MCF 10A (cell line): ENCODE measurements around the gene AIP. TPM values are rescaled to one million over a fixed set of nuclear protein-coding genes. Genes with fewer than 3 reads are reported as not detected.

Source experiments
- BruUV-seq: library from RNA; stranded (reverse); fragments of 400-500 nt; replicated peaks from 2 replicates; lab custom pipeline; 2021; lab: Mats Ljungman, UMichigan
- CTCF ChIA-PET: fragments of 300-600 bp; sonication (Branson Sonifier 250); formaldehyde crosslinking; extraction: SDS; loops from one replicate; lab custom pipeline; 2021; ENCODE audit warnings: antibody characterized with exemption, inconsistent platforms; lab: Yijun Ruan, JAX
- POLR2A ChIA-PET: fragments of 300-600, 350-650 bp; sonication (Branson Sonifier 250); formaldehyde crosslinking; extraction: SDS; loops from one replicate; lab custom pipeline; 2020; ENCODE audit warnings: antibody characterized with exemption, inconsistent platforms; lab: Yijun Ruan, JAX
- DNase-seq: peaks from one replicate; pipeline ENCODE4 v3.0.0-alpha.2; 2018; ENCODE audit not compliant: unreplicated experiment
- H3K27ac Mint-ChIP-seq: one replicate; pipeline ENCODE4 v1.8.0; 2022; ENCODE audit warnings: mild to moderate bottlenecking, low read depth, mixed read lengths; ENCODE audit not compliant: unreplicated experiment
- H3K27me3 Mint-ChIP-seq: one replicate; pipeline ENCODE4 v1.8.0; 2022; ENCODE audit warnings: mixed read lengths; ENCODE audit not compliant: insufficient read depth, unreplicated experiment
- H3K36me3 Mint-ChIP-seq: one replicate; pipeline ENCODE4 v1.8.0; 2022; ENCODE audit warnings: mild to moderate bottlenecking, moderate library complexity, mixed read lengths; ENCODE audit not compliant: insufficient read depth, unreplicated experiment
- H3K4me1 Mint-ChIP-seq: one replicate; pipeline ENCODE4 v1.8.0; 2022; ENCODE audit warnings: mixed read lengths; ENCODE audit not compliant: insufficient read depth, unreplicated experiment
- H3K4me3 Mint-ChIP-seq: one replicate; pipeline ENCODE4 v1.8.0; 2022; ENCODE audit warnings: mild to moderate bottlenecking, moderate library complexity, mixed read lengths; ENCODE audit not compliant: unreplicated experiment
- H3K9me3 Mint-ChIP-seq: one replicate; pipeline ENCODE4 v1.8.0; 2022; ENCODE audit warnings: mixed read lengths; ENCODE audit not compliant: unreplicated experiment
- CTCF ChIP-seq: fragments of 200-600 bp; IDR thresholded peaks from one replicate; pipeline ENCODE4 v1.8.0; 2022; ENCODE audit warnings: antibody characterized with exemption, mild to moderate bottlenecking; ENCODE audit not compliant: unreplicated experiment
- intact Hi-C: fragments of 100-400 bp; cut with micrococcal nuclease; formaldehyde crosslinking; loops from 2 replicates; pipeline ENCODE4 v1.14.1; 2022
- total RNA-seq: library from RNA; stranded (reverse); gene quantifications from 2 replicates; pipeline ENCODE4 v1.2.3, GENCODE V29; 2022

The AIP gene
- total RNA-seq, 1 experiment from 2014 or later, result 30.5 TPM

GRCh38 chr11:67466367-67466766 lies 16.5 kb upstream of the AIP start:
- intact Hi-C loops, result no loop called here
- CTCF ChIA-PET, result interaction anchor here (0.6 to 0.7 kb wide), 2 partner anchors 46 to 195 kb away, joined by 3 read pairs; no protein-coding TSS in a partner anchor
- DNase-seq, result no peak
- H3K9me3 Mint-ChIP-seq, result no peaks in the 10 kb centered on the region
- H3K4me3 Mint-ChIP-seq, result no peak overlapping the region
- no peak for TF ChIP-seq CTCF
- no peak overlapping the region for H3K27ac Mint-ChIP-seq
- POLR2A ChIA-PET, result interaction anchor here (0.6 to 3.1 kb wide), 4 partner anchors 38 to 588 kb away, joined by 3 to 19 read pairs (median 4); partner anchors contain the start of genes GSTP1 and RPS6KB2
- peaks cover 13% of the 10 kb centered on the region for H3K36me3 Mint-ChIP-seq
- BruUV-seq, result no TSS peak
- peaks cover 20% of the 10 kb centered on the region for H3K4me1 Mint-ChIP-seq
- H3K27me3 Mint-ChIP-seq, result no peaks in the 10 kb centered on the region

- Mint-ChIP-seq H3K4me3 (peak overlapping the region; percentile 95), H3K9me3 (no peaks in the 10 kb centered on the region), H3K4me1 (peaks cover 20% of the 10 kb centered on the region), H3K36me3 (peaks cover 17% of the 10 kb centered on the region), H3K27me3 (no peaks in the 10 kb centered on the region), H3K27ac (peak overlapping the region; percentile 79)
- no peak for TF ChIP-seq CTCF
- BruUV-seq, result no TSS peak
- intact Hi-C loops, result no loop called here
- POLR2A ChIA-PET, result interaction anchor here (1.2 to 3.2 kb wide), 10 partner anchors 8 to 116 kb away, joined by 3 to 48 read pairs (median 12); partner anchors contain the start of genes AIP, CDK2AP2, GSTP1 and POLD4
- no peak for DNase-seq
- CTCF ChIA-PET, result interaction anchor here (0.7 to 1.9 kb wide), 4 partner anchors 39 to 195 kb away, joined by 3 to 8 read pairs (median 4); partner anchors contain the start of gene RPS6KB2
These were observed 15.7 kb upstream of the AIP start for GRCh38 chr11:67466962-67467771.

- ChIA-PET POLR2A (interaction anchor here (0.6 to 3.2 kb wide), 28 partner anchors 9 to 229 kb away, joined by 3 to 48 read pairs (median 4); partner anchors contain the start of genes AIP, CDK2AP2, CLCF1 and CORO1B), CTCF (interaction anchor here (0.6 to 1.9 kb wide), 11 partner anchors 9 to 413 kb away, joined by 3 to 8 read pairs (median 3); partner anchors contain the start of gene RPS6KB2)
- peak overlapping the region; percentile 79 for H3K27ac Mint-ChIP-seq
- peak overlapping the region; percentile 95 for H3K4me3 Mint-ChIP-seq
- no peaks in the 10 kb centered on the region for H3K27me3 Mint-ChIP-seq
- peaks cover 17% of the 10 kb centered on the region for H3K36me3 Mint-ChIP-seq
- no peaks in the 10 kb centered on the region for H3K9me3 Mint-ChIP-seq
- peaks cover 20% of the 10 kb centered on the region for H3K4me1 Mint-ChIP-seq
- intact Hi-C loops, result no loop called here
- no peak for TF ChIP-seq CTCF
- TSS peak; percentile 6 for BruUV-seq
- peak; percentile 88 for DNase-seq
These were observed 14.8 kb upstream of the AIP start for GRCh38 chr11:67468056-67468455.

GRCh38 chr11:67468456-67468758 lies 14.4 kb upstream of the AIP start:
- H3K9me3 Mint-ChIP-seq, result no peaks in the 10 kb centered on the region
- TF ChIP-seq CTCF, result no peak
- intact Hi-C loops, result no loop called here
- peaks cover 20% of the 10 kb centered on the region for H3K4me1 Mint-ChIP-seq
- peak overlapping the region; percentile 95 for H3K4me3 Mint-ChIP-seq
- ChIA-PET CTCF (interaction anchor here (0.6 to 1.9 kb wide), 12 partner anchors 9 to 413 kb away, joined by 3 to 8 read pairs (median 3); partner anchors contain the start of gene RPS6KB2), POLR2A (interaction anchor here (0.6 to 3.2 kb wide), 29 partner anchors 8 to 229 kb away, joined by 3 to 48 read pairs (median 4); partner anchors contain the start of genes AIP, CDK2AP2, CLCF1 and CORO1B)
- peaks cover 17% of the 10 kb centered on the region for H3K36me3 Mint-ChIP-seq
- no peak for DNase-seq
- no peaks in the 10 kb centered on the region for H3K27me3 Mint-ChIP-seq
- peak overlapping the region; percentile 79 for H3K27ac Mint-ChIP-seq
- BruUV-seq, result no TSS peak
